GM19035 (cell line): ENCODE measurements around the gene CCDC71L.

Source experiments
- ATAC-seq: cut with Tn5 transposase; IDR thresholded peaks from one replicate; pipeline ENCODE4 v1.9.1; 2021; ENCODE audit not compliant: unreplicated experiment

Gene CCDC71L

GRCh38 chr7:106609416-106609815 is 51.5 kb downstream of the CCDC71L start:
- no peak for ATAC-seq

GRCh38 chr7:106608661-106609060 is 52.3 kb downstream of the CCDC71L start:
- ATAC-seq = no peak
